ENCODE measurements around the gene TPSD1.
"Not testable (repeated sequence)": the region's sequence is repeated elsewhere in the genome, so short reads cannot be mapped to it uniquely, and the experiment has no call there.

The TPSD1 gene

GRCh38 chr16:1264345-1265089 is 8.6 kb downstream of the TPSD1 start:
- DNase-seq: no peak

GRCh38 chr16:1265090-1265630 is 9.3 kb downstream of the TPSD1 start:
- no peak for DNase-seq

- no peak for DNase-seq
Measured at GRCh38 chr16:1265826-1266225, 10.0 kb downstream of the TPSD1 start.

- not testable (repeated sequence) for DNase-seq
Measured at GRCh38 chr16:1269418-1269817, 13.5 kb downstream of the TPSD1 start.

GRCh38 chr16:1271380-1271723 is 15.5 kb downstream of the TPSD1 start:
- no peak for DNase-seq

- not testable (repeated sequence) for DNase-seq
Measured at GRCh38 chr16:1271724-1272413, 16.0 kb downstream of the TPSD1 start.

GRCh38 chr16:1272453-1273198 is 16.8 kb downstream of the TPSD1 start:
- no peak for DNase-seq

- no peak for DNase-seq
Measured at GRCh38 chr16:1273816-1274215, 17.9 kb downstream of the TPSD1 start.

GRCh38 chr16:1274767-1275166 is 18.9 kb downstream of the TPSD1 start:
- no peak for DNase-seq

- DNase-seq: no peak
Measured at GRCh38 chr16:1275791-1276579, 20.1 kb downstream of the TPSD1 start.

- DNase-seq: no peak
Measured at GRCh38 chr16:1276580-1276878, 20.7 kb downstream of the TPSD1 start.

GRCh38 chr16:1277151-1277598 is 21.3 kb downstream of the TPSD1 start:
- DNase-seq: no peak

- no peak for DNase-seq
Measured at GRCh38 chr16:1277617-1278282, 21.9 kb downstream of the TPSD1 start.

GRCh38 chr16:1278477-1278876 is 22.6 kb downstream of the TPSD1 start:
- no peak for DNase-seq

GRCh38 chr16:1279081-1279944 is 23.4 kb downstream of the TPSD1 start:
- no peak for DNase-seq

- no peak for DNase-seq
Measured at GRCh38 chr16:1279945-1280589, 24.2 kb downstream of the TPSD1 start.

GRCh38 chr16:1280783-1281182 is 24.9 kb downstream of the TPSD1 start:
- DNase-seq: no peak

GRCh38 chr16:1281517-1281916 is 25.6 kb downstream of the TPSD1 start:
- no peak for DNase-seq

GRCh38 chr16:1282324-1282973 is 26.6 kb downstream of the TPSD1 start:
- no peak for DNase-seq

GRCh38 chr16:1283296-1283695 is 27.4 kb downstream of the TPSD1 start:
- no peak for DNase-seq
